Forelimb muscle (tissue), 1 donor: ENCODE measurements around the gene ITGAD. TPM values are rescaled to one million over a fixed set of nuclear protein-coding genes. Genes with fewer than 3 reads are reported as not detected.

Experiments
- DNase-seq: peaks from one replicate; pipeline ENCODE4 v3.0.0-alpha.2; 2013; ENCODE audit warnings: low read depth
- polyA plus RNA-seq: library from polyadenylated mRNA; unstranded; fragments of 120-200 nt; gene quantifications from one replicate; pipeline ENCODE4 v1.2.1, GENCODE V29; 2013; ENCODE audit not compliant: insufficient read length

The ITGAD gene
- polyA plus RNA-seq, 1 donor: 0.78 TPM

DNA sequence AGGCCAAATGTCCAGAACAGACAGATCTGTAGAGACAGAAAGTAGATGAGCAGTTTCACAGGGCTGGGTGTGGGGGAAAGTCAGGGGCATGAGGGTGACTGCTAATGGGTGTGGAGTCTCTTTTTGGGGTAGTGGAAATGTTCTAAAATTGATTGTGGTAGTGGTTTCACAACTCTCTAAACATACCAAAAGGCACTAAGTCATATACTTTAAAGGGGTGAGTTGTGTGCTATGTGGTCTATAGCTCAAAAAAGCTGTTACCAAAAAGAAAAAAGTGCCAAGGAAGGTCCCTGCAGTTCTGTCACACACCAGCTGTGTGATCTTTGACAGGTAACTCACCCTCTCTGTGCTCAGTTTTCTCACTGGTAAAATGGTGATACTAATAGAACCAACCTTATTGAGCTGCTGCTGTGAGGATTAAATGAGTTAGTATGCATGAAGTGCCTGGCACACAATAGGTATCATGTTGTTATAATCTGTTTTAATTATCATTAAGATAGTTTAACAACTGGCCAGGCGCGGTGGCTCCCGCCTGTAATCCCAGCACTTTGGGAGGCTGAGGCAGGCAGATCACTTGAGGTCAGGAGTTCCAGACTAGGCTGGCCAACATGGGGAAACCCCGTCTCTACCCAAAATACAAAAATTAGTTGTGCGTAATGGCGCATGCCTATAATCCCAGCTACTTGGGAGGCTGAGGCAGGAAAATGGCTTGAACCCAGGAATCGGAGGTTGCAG, 27.8 kb upstream of the ITGAD start:
- DNase-seq: no peak

DNA sequence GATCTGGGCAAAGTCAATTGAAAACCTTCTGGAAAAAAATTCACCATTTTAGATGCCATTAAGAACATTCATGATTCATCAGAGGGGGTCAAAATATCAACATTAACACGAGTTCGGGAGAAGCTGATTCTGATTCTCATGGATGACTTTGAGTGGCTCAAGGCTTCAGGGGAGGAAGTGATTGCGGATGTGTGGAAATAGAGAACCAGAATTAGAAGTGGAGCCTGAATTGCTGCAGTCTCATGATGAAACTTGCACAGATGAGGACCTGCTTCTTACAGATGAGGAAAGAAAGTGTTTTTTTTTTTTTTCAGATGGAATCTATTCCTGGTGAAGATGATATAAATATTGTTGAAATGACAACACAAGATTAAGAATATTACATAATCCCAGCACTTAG, 25.3 kb upstream of the ITGAD start:
- DNase-seq: no peak

DNA sequence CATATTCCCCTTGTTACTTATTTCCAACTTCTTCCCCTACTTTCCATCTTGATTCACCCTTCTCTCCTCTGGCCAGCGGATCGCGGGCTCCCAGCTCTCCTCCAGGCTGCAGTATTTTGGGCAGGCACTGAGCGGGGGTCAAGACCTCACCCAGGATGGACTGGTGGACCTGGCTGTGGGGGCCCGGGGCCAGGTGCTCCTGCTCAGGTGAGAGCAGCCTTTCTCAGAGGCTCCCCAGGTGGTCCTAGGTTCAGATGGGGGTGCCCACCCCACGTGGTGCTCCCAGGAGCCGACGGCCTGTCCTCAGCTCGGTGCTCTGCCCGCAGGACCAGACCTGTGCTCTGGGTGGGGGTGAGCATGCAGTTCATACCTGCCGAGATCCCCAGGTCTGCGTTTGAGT, 22.1 kb upstream of the ITGAD start:
- DNase-seq: no peak

DNA sequence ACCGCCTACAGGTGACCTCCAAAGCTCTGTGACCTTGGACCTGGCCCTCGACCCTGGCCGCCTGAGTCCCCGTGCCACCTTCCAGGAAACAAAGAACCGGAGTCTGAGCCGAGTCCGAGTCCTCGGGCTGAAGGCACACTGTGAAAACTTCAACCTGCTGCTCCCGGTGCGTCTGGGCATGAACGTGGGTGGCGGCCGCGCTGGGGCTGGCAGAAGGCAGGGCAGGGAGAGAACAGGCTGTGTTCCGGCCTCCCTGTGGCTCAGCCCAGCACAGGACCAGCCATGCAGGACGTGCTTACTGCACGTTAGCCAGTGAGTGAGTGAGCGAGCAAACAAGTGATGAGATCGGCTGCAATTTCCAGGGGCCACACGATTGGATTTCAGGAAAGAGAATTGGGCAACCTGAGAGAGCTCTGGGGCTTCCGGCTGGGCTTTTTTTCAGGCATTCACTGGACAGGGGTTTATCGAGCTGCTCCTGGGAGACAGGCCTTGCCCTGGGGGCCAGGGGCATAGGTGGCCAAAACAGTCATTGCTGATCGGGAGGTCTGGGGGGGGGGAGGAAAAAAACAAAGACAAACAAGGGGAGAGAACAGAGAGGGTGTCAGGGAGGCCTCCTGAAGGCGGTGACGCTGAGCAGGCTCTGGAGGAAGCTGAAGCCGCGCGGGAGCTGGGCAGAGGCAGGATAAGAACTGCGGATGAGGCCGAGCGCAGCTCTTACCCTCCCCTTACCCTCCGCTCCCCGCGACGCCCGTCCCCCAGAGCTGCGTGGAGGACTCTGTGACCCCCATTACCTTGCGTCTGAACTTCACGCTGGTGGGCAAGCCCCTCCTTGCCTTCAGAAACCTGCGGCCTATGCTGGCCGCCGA, 21.3 kb upstream of the ITGAD start:
- no peak for DNase-seq

DNA sequence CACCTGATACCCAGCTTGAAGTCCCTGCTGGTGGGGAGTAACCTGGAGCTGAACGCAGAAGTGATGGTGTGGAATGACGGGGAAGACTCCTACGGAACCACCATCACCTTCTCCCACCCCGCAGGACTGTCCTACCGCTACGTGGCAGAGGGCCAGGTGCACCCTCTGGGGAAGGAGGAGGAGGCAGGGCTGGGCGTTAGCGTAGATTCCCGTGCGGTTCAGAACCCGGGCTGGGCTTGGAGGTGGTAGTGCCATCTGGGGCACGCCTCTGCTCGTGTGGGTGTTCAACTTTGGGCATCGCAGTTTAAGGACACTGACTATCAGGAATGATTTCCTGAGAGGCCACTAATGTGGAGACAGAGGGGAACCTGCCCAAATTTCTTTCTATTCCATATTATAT, 19.9 kb upstream of the ITGAD start:
- DNase-seq: no peak

DNA sequence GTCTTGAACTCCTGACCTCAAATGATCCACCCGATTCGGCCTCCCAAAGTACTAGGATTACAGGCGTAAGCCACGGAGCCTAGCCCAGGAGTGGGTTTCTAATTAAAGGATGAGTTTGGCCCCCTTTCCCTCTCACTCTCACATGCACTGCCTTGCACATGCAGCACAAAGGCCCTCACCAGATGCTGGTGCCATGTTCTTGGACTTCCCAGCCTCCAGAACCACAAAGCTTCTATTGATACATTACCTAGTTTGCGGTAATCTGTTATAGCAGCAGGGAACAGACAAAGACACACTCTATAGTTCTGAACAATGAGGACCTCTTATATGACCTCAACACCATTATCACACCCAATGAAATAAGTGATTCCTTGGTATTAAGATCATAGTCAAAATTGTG, 17.9 kb upstream of the ITGAD start:
- DNase-seq: no peak

DNA sequence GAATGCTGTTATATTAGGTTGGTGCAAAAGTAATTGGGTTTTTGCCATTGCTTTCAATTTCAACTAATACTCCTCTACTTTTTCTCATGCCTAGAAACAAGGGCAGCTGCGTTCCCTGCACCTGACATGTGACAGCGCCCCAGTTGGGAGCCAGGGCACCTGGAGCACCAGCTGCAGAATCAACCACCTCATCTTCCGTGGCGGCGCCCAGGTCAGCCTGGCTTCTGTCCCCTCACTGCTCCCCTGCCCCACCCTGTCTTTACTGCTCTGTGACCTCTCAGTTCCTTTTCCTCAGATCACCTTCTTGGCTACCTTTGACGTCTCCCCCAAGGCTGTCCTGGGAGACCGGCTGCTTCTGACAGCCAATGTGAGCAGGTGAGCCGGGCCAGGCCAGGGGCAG, 16.4 kb upstream of the ITGAD start:
- DNase-seq: no peak

DNA sequence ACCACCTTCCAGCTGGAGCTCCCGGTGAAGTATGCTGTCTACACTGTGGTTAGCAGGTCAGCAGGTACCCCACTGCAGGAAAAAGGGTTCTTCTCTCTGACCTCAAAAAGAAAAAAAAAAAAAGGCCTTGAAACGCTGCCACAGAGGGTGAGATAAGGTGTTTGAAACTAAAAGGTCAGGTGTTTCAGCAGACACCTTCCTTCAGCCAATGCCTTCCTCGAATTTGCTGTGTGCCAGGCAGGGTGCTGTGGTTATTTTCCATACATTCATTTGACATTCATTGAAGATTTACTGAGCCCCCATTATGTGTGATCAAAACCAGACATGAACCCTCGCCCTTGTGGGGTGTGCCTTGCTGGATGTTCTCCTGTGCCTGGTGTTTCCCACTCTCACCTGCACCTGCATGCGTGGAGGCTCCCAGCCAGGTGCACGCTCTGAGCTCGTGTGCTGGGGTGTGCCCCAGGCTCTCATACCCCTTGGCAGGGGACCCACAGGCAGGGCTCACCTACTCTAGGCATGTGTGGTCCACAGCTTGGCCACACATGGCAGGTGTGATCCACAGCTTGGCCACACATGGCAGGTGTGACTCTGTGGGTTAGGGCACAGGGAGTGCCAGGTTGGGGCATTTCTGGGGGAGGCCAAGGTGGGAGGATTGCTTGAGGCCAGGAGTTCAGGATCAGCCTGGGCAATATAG, 15.8 kb upstream of the ITGAD start:
- DNase-seq: no peak

DNA sequence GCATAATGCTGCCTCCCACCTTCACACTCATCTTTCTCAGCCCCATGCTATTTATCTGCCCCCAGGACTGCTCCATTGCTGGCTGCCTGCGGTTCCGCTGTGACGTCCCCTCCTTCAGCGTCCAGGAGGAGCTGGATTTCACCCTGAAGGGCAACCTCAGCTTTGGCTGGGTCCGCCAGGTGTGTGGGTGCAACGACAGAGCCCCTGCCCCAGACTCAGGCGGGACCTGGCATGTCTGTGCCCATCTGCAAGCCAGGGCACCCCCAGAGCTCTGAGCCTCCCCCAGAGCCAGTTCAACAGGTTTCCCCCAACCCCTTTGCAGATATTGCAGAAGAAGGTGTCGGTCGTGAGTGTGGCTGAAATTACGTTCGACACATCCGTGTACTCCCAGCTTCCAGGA, 12.9 kb upstream of the ITGAD start:
- DNase-seq: no peak

DNA sequence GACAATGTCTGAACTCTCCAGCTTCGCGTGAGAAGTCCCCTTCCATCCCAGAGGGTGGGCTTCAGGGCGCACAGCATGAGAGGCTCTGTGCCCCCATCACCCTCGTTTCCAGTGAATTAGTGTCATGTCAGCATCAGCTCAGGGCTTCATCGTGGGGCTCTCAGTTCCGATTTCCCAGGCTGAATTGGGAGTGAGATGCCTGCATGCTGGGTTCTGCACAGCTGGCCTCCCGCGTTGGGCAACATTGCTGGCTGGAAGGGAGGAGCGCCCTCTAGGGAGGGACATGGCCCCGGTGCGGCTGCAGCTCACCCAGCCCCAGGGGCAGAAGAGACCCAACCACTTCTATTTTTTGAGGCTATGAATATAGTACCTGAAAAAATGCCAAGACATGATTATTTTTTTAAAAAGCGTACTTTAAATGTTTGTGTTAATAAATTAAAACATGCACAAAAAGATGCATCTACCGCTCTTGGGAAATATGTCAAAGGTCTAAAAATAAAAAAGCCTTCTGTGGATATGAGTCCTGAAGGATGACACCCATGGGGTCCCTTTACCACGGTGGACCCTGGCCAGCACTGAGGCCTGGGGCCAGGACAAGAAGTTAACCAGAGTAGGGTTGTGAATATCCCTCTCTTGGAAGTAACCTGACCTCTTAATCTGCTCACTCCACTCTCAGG, 10.5 kb upstream of the ITGAD start:
- no peak for DNase-seq

DNA sequence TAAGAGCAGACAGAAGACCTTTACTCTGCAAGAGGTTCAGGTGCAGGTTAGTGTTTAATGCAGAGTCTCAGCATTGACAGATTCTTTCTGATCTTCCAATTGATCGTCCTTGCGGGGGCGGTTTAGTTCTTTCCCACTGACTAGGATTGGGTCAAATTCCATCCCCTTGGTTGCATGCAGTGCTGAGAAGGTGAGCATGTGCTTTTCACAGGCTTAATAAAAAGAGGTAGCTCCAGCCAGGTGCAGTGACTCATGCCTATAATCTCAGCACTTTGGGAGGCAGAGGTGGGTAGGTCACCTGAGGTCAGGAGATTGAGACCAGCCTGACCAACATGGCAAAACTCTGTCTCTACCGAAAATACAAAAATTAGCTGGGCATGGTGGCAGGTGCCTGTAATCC, 7.5 kb upstream of the ITGAD start:
- DNase-seq: no peak

DNA sequence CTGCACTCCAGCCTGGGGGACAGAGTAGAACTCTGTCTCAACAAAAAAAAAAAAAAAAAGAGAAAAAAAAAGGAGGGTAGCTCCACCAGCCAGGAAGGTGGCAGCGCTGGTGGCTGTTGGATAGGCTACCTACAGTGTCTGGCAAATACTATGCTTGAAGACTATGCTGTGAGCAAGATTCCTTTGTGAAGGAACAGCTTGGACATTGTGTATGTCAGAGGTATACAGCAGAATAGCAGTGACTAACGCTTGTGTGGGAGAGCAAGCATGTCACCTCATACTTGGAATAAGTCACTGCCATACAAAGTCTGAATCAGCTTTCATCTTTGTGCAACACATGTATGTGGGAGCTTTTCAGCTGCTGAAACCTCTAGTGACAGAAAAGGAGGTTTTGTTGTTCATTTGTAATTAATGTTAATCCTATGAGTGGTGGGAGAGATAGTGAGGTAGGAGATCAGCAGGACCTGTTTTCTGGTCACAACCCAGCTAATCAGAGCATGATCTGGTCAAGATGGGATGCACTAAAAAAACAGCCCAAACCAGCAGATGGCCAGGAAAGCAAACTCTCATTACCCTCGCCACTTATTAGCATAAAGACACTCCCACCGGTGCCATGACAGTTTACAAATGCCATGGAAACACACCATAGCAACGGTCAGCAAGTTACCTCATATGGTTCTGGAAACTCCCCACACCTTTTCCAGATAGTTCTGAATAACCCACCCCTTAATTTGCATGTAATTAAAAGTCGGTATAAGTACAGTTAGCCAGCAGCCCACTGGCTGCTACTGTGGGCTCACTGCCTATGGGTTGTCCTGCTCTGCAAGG, 6.8 kb upstream of the ITGAD start:
- no peak for DNase-seq

DNA sequence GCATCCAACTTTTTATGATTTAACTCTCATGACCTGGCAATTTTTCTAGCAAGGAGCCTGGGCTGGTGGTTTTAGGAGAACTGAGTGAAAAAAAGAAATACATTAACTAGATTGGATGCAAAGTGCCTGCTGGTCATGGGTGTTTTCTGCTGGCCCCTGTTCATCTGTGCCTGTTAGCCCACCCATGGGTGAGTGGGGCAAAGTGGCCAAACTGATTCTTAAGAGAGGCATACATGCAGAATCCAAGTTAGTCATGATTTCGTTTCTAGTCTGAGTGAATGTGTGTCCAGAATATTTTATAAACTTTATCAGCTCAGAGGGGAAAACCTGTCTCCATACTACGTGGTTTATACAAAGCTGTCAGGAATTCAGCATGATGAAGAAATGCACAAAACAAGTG, 4.6 kb upstream of the ITGAD start:
- no peak for DNase-seq

DNA sequence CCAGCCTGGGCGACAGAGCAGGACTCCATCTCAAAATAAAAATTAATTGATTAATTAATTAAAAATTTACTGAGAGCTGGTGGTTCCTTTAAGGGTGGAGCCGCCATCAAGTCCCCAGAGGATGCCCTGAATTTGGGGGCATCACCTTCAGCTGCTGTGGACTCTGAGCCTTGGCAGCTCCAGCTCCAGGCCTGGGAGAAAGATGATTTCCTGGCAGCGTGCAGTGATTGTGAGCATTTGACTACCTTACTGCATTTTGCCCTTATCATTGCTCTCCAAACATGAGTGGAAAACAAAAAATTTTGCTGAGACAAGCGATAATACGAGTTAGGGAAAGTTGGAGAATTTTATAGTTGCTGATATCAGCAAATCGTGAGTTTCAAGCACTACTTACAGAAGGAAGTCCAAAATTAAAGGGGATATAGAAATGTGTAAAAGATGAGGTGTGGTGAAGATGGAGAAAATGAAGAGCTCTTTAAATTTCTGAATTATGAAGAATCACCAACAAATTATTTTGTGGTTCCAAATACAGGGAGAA, 2.6 kb upstream of the ITGAD start:
- DNase-seq: no peak

DNA sequence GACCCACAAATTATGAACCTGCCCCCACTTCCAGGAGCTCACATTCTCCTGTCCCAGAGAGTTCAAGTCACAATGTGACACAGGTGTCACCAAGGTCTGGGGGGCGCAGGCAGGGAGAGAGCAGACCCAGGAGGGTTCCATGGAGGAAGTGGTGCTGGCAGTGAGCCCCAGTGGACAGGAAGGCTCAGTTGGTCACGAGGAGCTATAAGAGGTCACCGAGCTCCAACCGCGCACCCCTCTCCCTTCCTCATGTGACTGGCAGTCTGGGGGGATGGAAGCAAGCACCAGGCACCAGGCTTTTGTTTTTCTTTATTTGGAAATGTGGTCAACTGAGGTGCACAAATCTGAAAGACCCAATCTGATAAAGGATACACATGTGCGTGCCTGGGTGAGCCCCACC, 2.5 kb downstream of the ITGAD start:
- DNase-seq: peak; percentile 4

DNA sequence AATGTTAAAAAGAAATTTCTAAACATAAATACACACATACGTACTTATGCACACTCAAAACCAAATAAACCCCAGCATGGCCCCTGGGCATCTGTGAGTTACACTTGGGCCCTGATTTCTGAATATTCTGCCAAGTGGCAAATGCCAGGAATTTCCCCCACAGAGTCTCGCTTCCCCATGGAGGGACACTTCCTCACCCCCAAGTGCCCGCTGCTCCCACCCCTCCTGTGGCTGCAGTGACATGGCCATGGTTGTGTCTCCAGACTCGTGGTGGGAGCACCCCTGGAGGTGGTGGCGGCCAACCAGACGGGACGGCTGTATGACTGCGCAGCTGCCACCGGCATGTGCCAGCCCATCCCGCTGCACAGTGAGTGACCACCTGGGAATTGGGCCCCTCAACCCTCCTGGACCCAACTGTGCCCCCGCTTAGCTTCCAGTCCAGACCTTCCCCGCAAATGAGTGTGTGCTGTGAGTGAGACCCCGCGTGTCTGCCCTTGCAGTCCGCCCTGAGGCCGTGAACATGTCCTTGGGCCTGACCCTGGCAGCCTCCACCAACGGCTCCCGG, 4.0 kb downstream of the ITGAD start:
- DNase-seq: no peak

DNA sequence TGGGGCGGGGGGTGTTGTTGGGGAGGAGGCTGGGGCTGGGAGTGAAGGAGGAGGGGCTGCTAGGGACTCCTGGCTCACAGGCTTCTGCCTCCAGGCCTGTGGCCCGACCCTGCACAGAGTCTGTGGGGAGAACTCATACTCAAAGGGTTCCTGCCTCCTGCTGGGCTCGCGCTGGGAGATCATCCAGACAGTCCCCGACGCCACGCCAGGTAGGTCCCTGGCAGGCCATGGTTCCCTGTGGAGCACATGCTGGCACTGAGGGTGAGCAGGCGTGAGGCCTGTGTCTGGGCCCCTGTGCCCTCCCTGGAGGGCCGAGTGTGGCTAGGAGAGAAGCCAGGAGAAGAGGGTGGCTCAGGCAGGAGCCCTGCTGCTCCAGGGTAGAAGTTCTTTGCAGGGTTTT, 4.6 kb downstream of the ITGAD start:
- DNase-seq: no peak

DNA sequence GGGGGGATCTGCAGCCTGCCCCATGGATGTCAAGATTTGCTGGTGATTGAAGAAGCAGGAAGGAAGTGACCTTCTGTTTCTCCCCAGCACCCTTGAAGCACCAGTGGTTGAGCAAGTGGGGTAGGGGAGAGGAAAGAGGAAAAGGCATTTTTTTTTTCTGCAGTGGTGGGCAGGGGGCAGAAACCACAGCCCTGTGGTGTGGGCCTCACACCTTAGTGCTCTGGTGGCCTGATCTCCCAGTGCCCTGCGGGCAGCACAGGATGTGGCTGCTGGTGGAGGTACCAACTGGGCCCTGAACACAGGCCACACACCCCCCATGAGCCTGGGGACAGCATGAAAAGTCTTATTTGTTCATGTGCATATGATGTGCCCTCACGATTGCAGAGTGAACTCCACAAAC, 7.1 kb downstream of the ITGAD start:
- no peak for DNase-seq

DNA sequence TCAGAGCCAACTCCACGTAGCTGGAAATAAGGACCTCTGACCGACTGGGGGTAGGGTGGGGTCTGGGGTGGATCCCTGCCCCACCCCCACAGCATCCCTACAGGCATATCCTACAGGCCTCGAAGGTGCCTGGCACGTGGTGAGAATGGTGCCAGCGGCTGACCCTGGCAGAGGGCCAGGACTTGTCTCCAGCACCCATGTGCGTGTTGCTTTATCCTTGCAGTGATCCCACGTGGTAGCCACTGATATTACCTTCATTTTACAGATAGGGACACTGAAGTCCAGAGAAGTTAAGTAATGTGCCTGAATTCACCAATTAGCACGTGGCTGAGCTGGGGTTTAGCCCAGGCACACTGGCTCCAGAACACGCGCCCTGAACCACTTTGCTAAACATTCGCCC, 8.3 kb downstream of the ITGAD start:
- DNase-seq: no peak

DNA sequence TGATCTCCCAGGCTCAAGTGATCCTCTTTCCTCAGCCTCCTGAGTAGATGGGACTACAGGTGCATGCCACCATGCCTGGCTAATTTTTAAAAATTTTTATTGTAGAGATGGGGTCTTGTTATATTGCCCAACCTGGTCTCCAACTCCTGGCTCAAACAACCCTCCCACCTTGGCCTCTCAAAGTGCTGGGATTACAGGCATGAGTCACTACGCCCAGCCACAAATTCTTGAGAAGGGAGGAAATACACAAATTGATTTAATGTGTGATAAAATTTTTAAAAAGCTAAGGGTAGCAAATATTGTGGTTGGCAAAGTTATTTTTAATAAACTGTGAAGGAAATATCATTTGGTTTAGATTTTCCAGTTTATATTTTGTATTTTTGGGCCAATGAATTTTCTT, 9.6 kb downstream of the ITGAD start:
- DNase-seq: no peak
